ENCODE data around the gene FAM193A.

GRCh38 chr4:2637956-2638552, 101.6 kb downstream of the FAM193A start:
- no peak for TF ChIP-seq CTCF (IDR thresholded peaks at IDR 0.05)
- no peak for TF ChIP-seq POLR2A (IDR thresholded peaks at IDR 0.05)
